HG03439 (cell line): ENCODE measurements around the gene FIGNL2.

Experiments
- ATAC-seq: cut with Tn5 transposase; IDR thresholded peaks from one replicate; pipeline ENCODE4 v1.9.1; 2021; ENCODE audit warnings: mild to moderate bottlenecking, moderate library complexity; ENCODE audit not compliant: unreplicated experiment

FIGNL2 gene

GRCh38 chr12:51860986-51861385 is 12.5 kb upstream of the FIGNL2 start:
- ATAC-seq: no peak

- ATAC-seq: no peak
Observed at GRCh38 chr12:51855586-51856428, 7.3 kb upstream of the FIGNL2 start.

GRCh38 chr12:51852404-51853137 is 4.1 kb upstream of the FIGNL2 start:
- no peak for ATAC-seq

GRCh38 chr12:51851413-51852124 is 3.1 kb upstream of the FIGNL2 start:
- ATAC-seq: no peak

- ATAC-seq: no peak
Observed at GRCh38 chr12:51850965-51851299, 2.4 kb upstream of the FIGNL2 start.

GRCh38 chr12:51850081-51850964 is 1.8 kb upstream of the FIGNL2 start:
- no peak for ATAC-seq

- no peak for ATAC-seq
Observed at GRCh38 chr12:51848841-51849735, 570 bp upstream of the FIGNL2 start.

- no peak for ATAC-seq
Observed at GRCh38 chr12:51847643-51848325, 734 bp downstream of the FIGNL2 start.

GRCh38 chr12:51846911-51847642 is 1.4 kb downstream of the FIGNL2 start:
- no peak for ATAC-seq

- ATAC-seq: no peak
Observed at GRCh38 chr12:51846271-51846691, 2.2 kb downstream of the FIGNL2 start.

GRCh38 chr12:51845482-51845881 is 3.0 kb downstream of the FIGNL2 start:
- ATAC-seq: no peak

GRCh38 chr12:51844854-51845253 is 3.7 kb downstream of the FIGNL2 start:
- no peak for ATAC-seq

GRCh38 chr12:51841727-51842126 is 6.8 kb downstream of the FIGNL2 start:
- ATAC-seq: no peak

GRCh38 chr12:51840966-51841365 is 7.6 kb downstream of the FIGNL2 start:
- ATAC-seq: no peak

- ATAC-seq: no peak
Observed at GRCh38 chr12:51839310-51839947, 9.1 kb downstream of the FIGNL2 start.

- ATAC-seq: no peak
Observed at GRCh38 chr12:51838762-51839161, 9.8 kb downstream of the FIGNL2 start.

- no peak for ATAC-seq
Observed at GRCh38 chr12:51838036-51838435, 10.5 kb downstream of the FIGNL2 start.

- ATAC-seq: no peak
Observed at GRCh38 chr12:51837286-51837685, 11.2 kb downstream of the FIGNL2 start.
